Measurements from ENCODE around the gene EPG5.

EPG5 gene

GRCh38 chr18:45801416-45802004 lies 165.6 kb downstream of the EPG5 start:
- no peak for DNase-seq (ENCODE audit: low read depth)

Measured in activated T-helper 1 cell treated with Interleukin-2 at 50 U/mL for 16 hours (primary cell).